PC-3 (cell line): Measurements from ENCODE around the gene SULF2. TPM values are rescaled to one million over a fixed set of nuclear protein-coding genes. Genes with fewer than 3 reads are reported as not detected.

Experiments
- ATAC-seq: fragments of 200-7000 bp; cut with Tn5 transposase; 2 replicates; pipeline ENCODE4 v1.9.1; 2020; ENCODE audit warnings: mild to moderate bottlenecking, moderate library complexity
- BruUV-seq: library from RNA; stranded (reverse); fragments of 400-500 nt; replicated peaks from 2 replicates; lab custom pipeline; 2021; lab: Mats Ljungman, UMichigan
- CTCF ChIA-PET: fragments of 300-600 bp; sonication (Branson Sonifier 250); formaldehyde crosslinking; loops from one replicate; lab custom pipeline; 2022; ENCODE audit warnings: antibody characterized with exemption; lab: Charles Lee
- POLR2A ChIA-PET: fragments of 300-600 bp; sonication (Branson Sonifier 250); formaldehyde crosslinking; loops from one replicate; lab custom pipeline; 2022; ENCODE audit warnings: antibody characterized with exemption; ENCODE audit not compliant: unreplicated experiment; lab: Charles Lee
- DNase-seq: peaks from one replicate; pipeline ENCODE4 v3.0.0-alpha.2; 2015
- H2AFZ ChIP-seq: fragments of 300-600 bp; sonication (generic); 2 replicates; pipeline ENCODE4 v1.6.0; 2016; ENCODE audit warnings: antibody characterized with exemption, low read length
- H3F3A ChIP-seq: fragments of 300-600 bp; sonication (generic); one replicate; pipeline ENCODE4 v1.6.0; 2017; ENCODE audit warnings: antibody characterized with exemption, low read length, control low read depth, mild to moderate bottlenecking; ENCODE audit not compliant: unreplicated experiment
- H3K27ac ChIP-seq: fragments of 300-600 bp; sonication (generic); 2 replicates; pipeline ENCODE4 v1.5.1; 2016; ENCODE audit warnings: mild to moderate bottlenecking, low read length
- H3K27me3 ChIP-seq: fragments of 300-600 bp; sonication (generic); 2 replicates; pipeline ENCODE4 v1.6.1; 2016; ENCODE audit warnings: low read length, mixed read lengths
- H3K36me3 ChIP-seq: fragments of 300-600 bp; sonication (generic); 2 replicates; pipeline ENCODE4 v1.6.1; 2016; ENCODE audit warnings: low read depth, mixed run types, low read length, mixed read lengths
- H3K4me1 ChIP-seq: fragments of 300-600 bp; sonication (generic); 2 replicates; pipeline ENCODE4 v1.5.1; 2016; ENCODE audit warnings: low read length; ENCODE audit not compliant: insufficient read depth
- H3K4me2 ChIP-seq: fragments of 300-600 bp; sonication (generic); 2 replicates; pipeline ENCODE4 v1.6.0; 2016; ENCODE audit warnings: low read length
- H3K4me3 ChIP-seq: fragments of 300-600 bp; sonication (generic); 2 replicates; pipeline ENCODE4 v1.5.1; 2016; ENCODE audit warnings: mild to moderate bottlenecking, low read length, mixed read lengths
- H3K79me2 ChIP-seq: fragments of 300-600 bp; sonication (generic); 2 replicates; pipeline ENCODE4 v1.6.1; 2017; ENCODE audit warnings: low read length, mixed read lengths
- H3K9ac ChIP-seq: fragments of 300-600 bp; sonication (generic); 2 replicates; pipeline ENCODE4 v1.6.0; 2016; ENCODE audit warnings: mild to moderate bottlenecking, low read length
- H3K9me2 ChIP-seq: fragments of 300-600 bp; sonication (generic); replicated peaks from 2 replicates; pipeline ENCODE4 v1.6.1; 2016; ENCODE audit warnings: mixed run types, low read length, mixed read lengths
- H3K9me3 ChIP-seq: fragments of 300-600 bp; sonication (generic); 2 replicates; pipeline ENCODE4 v1.6.1; 2016; ENCODE audit warnings: low read length, mixed read lengths
- H4K20me1 ChIP-seq: fragments of 300-600 bp; sonication (generic); 2 replicates; pipeline ENCODE4 v1.6.1; 2016; ENCODE audit warnings: low read length, mixed read lengths
- EZH2 ChIP-seq: fragments of 300-600 bp; sonication (generic); IDR thresholded peaks from one replicate; pipeline ENCODE4 v1.6.1; 2017; ENCODE audit warnings: antibody characterized with exemption, mild to moderate bottlenecking, low read length; ENCODE audit not compliant: unreplicated experiment
- EZH2phosphoT487 ChIP-seq: fragments of 300-600 bp; sonication (generic); IDR thresholded peaks from 2 replicates; pipeline ENCODE4 v1.6.1; 2018; ENCODE audit warnings: mild to moderate bottlenecking, antibody characterized with exemption, low read length, borderline replicate concordance
- intact Hi-C: fragments of 100-400 bp; cut with micrococcal nuclease; formaldehyde crosslinking; loops from 2 replicates; pipeline ENCODE4 v1.9.0; 2023
- total RNA-seq: library from RNA; depleted of rRNA; stranded (reverse); fragments of >200 nt; gene quantifications from 2 replicates; pipeline ENCODE4 v1.2.3, GENCODE V29; 2014
- TF ChIP-seq, protein P1 (sequence below): fragments of 300-600 bp; sonication (generic); conservative IDR thresholded peaks from 2 replicates; pipeline ENCODE4 v1.5.1; 2017; ENCODE audit warnings: antibody characterized with exemption, low read depth, mild to moderate bottlenecking, low read length

SULF2 gene
- total RNA-seq, 1 experiment from 2014 or later, result 340 TPM

DNA sequence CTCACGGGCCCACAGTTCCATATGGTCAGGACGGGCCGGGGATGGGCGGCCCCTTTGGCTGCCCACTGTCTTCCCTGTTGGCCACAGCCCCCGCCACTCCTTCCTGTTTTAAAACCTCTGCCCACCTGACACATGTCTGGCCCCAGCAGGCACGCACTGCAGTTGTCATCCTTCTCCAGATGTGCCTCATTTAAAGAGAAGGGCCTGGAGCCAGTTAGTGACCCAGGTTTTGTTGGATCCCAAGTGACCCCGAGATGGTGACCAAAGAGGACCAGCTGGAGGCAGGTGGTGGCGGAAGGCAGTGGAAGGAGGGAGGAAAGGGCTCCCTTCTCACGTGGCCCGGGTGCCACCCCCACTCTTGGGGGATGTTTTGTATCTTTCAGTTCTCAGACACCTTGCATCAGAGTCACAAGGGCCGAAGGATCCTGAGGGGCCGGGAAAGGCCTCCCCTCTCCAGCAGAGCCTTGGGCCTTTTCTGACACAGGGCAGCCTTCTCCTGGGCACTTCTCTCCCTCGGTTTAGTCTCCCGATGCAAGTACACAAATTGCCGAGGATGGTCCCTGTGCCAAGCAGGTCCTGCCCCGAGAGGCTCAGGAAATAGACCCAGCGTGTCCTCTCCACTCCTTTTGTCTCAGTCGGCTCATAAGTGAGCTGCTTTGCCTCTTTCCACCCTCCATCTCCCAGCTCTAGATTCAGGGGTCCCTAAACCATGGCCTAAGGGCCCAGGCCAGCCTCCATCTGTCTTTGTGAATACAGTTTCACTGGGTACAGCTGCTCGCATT is 117.6 kb downstream of the SULF2 start:
- no peak overlapping the region for H2AFZ ChIP-seq
- H3K27me3 ChIP-seq, result no peaks in the 10 kb centered on the region
- no peaks in the 10 kb centered on the region for H3F3A ChIP-seq
- intact Hi-C loops, result no loop called here
- H4K20me1 ChIP-seq, result no peaks in the 10 kb centered on the region
- no peak overlapping the region for H3K9ac ChIP-seq
- H3K36me3 ChIP-seq, result peaks cover 26% of the 10 kb centered on the region; the same call in 1 of the 2 replicates
- CTCF ChIA-PET, result no interaction called here
- no peak for DNase-seq
- ATAC-seq, result no peak
- H3K4me3 ChIP-seq, result no peak overlapping the region
- H3K9me2 ChIP-seq, result no peaks in the 10 kb centered on the region
- no peak overlapping the region for H3K27ac ChIP-seq
- TF ChIP-seq EZH2phosphoT487, result no peak
- TF ChIP-seq, protein P1, sequence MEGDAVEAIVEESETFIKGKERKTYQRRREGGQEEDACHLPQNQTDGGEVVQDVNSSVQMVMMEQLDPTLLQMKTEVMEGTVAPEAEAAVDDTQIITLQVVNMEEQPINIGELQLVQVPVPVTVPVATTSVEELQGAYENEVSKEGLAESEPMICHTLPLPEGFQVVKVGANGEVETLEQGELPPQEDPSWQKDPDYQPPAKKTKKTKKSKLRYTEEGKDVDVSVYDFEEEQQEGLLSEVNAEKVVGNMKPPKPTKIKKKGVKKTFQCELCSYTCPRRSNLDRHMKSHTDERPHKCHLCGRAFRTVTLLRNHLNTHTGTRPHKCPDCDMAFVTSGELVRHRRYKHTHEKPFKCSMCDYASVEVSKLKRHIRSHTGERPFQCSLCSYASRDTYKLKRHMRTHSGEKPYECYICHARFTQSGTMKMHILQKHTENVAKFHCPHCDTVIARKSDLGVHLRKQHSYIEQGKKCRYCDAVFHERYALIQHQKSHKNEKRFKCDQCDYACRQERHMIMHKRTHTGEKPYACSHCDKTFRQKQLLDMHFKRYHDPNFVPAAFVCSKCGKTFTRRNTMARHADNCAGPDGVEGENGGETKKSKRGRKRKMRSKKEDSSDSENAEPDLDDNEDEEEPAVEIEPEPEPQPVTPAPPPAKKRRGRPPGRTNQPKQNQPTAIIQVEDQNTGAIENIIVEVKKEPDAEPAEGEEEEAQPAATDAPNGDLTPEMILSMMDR, result no peak
- POLR2A ChIA-PET, result interaction anchor here (0.6 kb wide), 1 partner anchor 1183 kb away, joined by 5 read pairs; no protein-coding TSS in a partner anchor
- H3K79me2 ChIP-seq, result no peaks in the 10 kb centered on the region
- no TSS peak for BruUV-seq
- no peaks in the 10 kb centered on the region for H3K4me1 ChIP-seq
- no peaks in the 10 kb centered on the region for H3K9me3 ChIP-seq
- H3K4me2 ChIP-seq, result no peak overlapping the region

DNA sequence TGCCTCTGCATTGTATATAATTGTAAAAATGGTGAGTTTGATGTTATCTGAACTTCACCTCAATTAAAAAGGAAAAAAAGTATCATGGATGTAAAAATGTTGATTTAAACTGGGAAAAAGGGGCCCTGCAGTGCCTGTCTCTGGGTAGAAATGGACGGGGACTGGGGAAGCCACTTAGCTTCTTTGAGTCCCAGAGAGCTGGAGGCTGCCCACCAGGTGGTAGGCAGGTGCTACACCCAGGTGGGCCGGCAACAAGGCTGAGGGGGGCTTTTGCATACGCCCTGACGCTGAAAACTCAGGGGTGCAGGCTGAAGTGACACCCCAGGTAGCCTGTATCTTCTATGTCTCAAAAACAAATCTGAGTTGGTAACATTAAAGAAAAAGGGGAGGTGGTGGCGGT is 118.2 kb downstream of the SULF2 start:
- H2AFZ ChIP-seq, result no peak overlapping the region
- intact Hi-C loops, result no loop called here
- no TSS peak for BruUV-seq
- no peak overlapping the region for H3K9ac ChIP-seq
- H3K9me3 ChIP-seq, result no peaks in the 10 kb centered on the region
- POLR2A ChIA-PET, result interaction anchor here (0.6 kb wide), 1 partner anchor 1184 kb away, joined by 5 read pairs; no protein-coding TSS in a partner anchor
- no peak overlapping the region for H3K4me3 ChIP-seq
- H3F3A ChIP-seq, result no peaks in the 10 kb centered on the region
- H3K4me2 ChIP-seq, result no peak overlapping the region
- no peaks in the 10 kb centered on the region for H3K27me3 ChIP-seq
- TF ChIP-seq, protein P1, result no peak
- TF ChIP-seq EZH2phosphoT487 (no peak), EZH2 (no peak)
- peaks cover 31% of the 10 kb centered on the region for H3K36me3 ChIP-seq
- H3K9me2 ChIP-seq, result no peaks in the 10 kb centered on the region
- DNase-seq (no peak), ATAC-seq (no peak)
- CTCF ChIA-PET, result no interaction called here
- no peaks in the 10 kb centered on the region for H3K79me2 ChIP-seq
- H3K4me1 ChIP-seq, result no peaks in the 10 kb centered on the region
- H3K27ac ChIP-seq, result no peak overlapping the region
- no peaks in the 10 kb centered on the region for H4K20me1 ChIP-seq

DNA sequence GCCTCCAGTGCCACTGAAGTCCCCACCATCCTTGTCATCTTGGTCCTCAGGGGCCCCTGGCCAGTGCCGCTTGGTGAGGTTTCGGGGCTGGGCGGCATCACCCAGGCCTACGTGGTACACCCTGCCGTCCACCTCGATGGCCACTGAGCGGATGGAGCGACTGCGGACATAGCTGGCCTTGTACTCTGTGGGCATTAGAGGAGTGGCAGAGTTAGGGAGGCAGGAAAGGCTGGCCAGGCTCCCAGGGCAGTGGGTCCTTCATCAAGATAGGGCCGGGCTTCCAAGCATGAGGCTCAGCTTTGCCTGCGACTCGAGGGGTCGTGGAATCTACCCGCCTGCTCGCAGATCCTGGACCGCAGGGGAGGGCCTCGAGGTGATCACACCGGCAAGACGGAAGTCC is 119.0 kb downstream of the SULF2 start:
- POLR2A ChIA-PET, result no interaction called here

More for the DNA sequence above, 119.0 kb downstream of the SULF2 start:
- no peak for DNase-seq
- CTCF ChIA-PET, result no interaction called here
- Histone ChIP-seq H4K20me1 (no peaks in the 10 kb centered on the region), H3K4me2 (no peak overlapping the region), H2AFZ (no peak overlapping the region), H3K9me3 (no peaks in the 10 kb centered on the region), H3K27ac (no peak overlapping the region), H3K9ac (no peak overlapping the region), H3K36me3 (peaks cover 39% of the 10 kb centered on the region), H3K4me3 (no peak overlapping the region), H3K79me2 (no peaks in the 10 kb centered on the region), H3K9me2 (no peaks in the 10 kb centered on the region), H3F3A (no peaks in the 10 kb centered on the region), H3K27me3 (no peaks in the 10 kb centered on the region), H3K4me1 (no peaks in the 10 kb centered on the region)
- intact Hi-C loops, result no loop called here
- no TSS peak for BruUV-seq
- ATAC-seq, result no peak
- TF ChIP-seq EZH2 (no peak), EZH2phosphoT487 (no peak)
- TF ChIP-seq, protein P1, result no peak
